OCI-LY3 (cell line): ENCODE measurements around the gene HOXA5.

Source experiments
- H2AFZ ChIP-seq: fragments of 200-600, 300-600 bp; shearing (Covaris generic); 2 replicates; pipeline ENCODE4 v1.6.0; 2014; ENCODE audit warnings: antibody characterized with exemption, low read depth, low read length
- H3K27ac ChIP-seq: fragments of 200-600, 300-600 bp; sonication (generic); 2 replicates; pipeline ENCODE4 v1.5.1; 2014; ENCODE audit warnings: mild to moderate bottlenecking, low read length, moderate library complexity, mixed read lengths
- H3K27me3 ChIP-seq: fragments of 200-600, 300-600 bp; sonication (generic); 2 replicates; pipeline ENCODE4 v1.6.1; 2014; ENCODE audit warnings: low read depth, low read length, mixed read lengths
- H3K36me3 ChIP-seq: fragments of 200-600, 300-600 bp; sonication (generic); replicated peaks from 2 replicates; pipeline ENCODE3; 2014; ENCODE audit warnings: low read depth, low read length, mixed read lengths
- H3K4me1 ChIP-seq: fragments of 300-600, 200-600 bp; sonication (generic); 2 replicates; pipeline ENCODE4 v1.6.1; 2014; ENCODE audit warnings: low read length, mixed read lengths
- H3K4me2 ChIP-seq: fragments of 200-600, 300-600 bp; sonication (generic); 2 replicates; pipeline ENCODE4 v1.6.1; 2014; ENCODE audit warnings: low read length, mixed read lengths
- H3K4me3 ChIP-seq: fragments of 300-600, 200-600 bp; sonication (generic); 2 replicates; pipeline ENCODE4 v1.5.1; 2014; ENCODE audit warnings: antibody characterized with exemption, mild to moderate bottlenecking, low read length, moderate library complexity
- H3K79me2 ChIP-seq: fragments of 300-600, 200-600 bp; shearing (Covaris generic); 2 replicates; pipeline ENCODE4 v1.6.1; 2014; ENCODE audit warnings: mild to moderate bottlenecking, low read length, mixed read lengths
- H3K9ac ChIP-seq: fragments of 300-600, 200-600 bp; shearing (Covaris generic); 2 replicates; pipeline ENCODE4 v1.6.0; 2014; ENCODE audit warnings: mild to moderate bottlenecking, low read length, moderate library complexity
- H3K9me3 ChIP-seq: fragments of 200-600, 300-600 bp; shearing (Covaris generic); 2 replicates; pipeline ENCODE4 v1.6.1; 2014; ENCODE audit warnings: low read length, mixed read lengths; ENCODE audit not compliant: insufficient read depth
- H4K20me1 ChIP-seq: fragments of 200-600, 300-600 bp; sonication (generic); 2 replicates; pipeline ENCODE4 v1.6.1; 2016; ENCODE audit warnings: low read length, mixed read lengths; ENCODE audit not compliant: insufficient read depth
- CTCF ChIP-seq: fragments of 200-600, 300-600 bp; sonication (generic); IDR thresholded peaks from 2 replicates; pipeline ENCODE4 v1.5.1; 2014; ENCODE audit warnings: antibody characterized with exemption, low read length, low read depth
- EZH2phosphoT487 ChIP-seq: fragments of 200-600 bp; shearing (Covaris generic); IDR thresholded peaks from 2 replicates; pipeline ENCODE4 v1.6.1; 2018; ENCODE audit warnings: antibody characterized with exemption, mixed run types, low read depth

Gene HOXA5

DNA sequence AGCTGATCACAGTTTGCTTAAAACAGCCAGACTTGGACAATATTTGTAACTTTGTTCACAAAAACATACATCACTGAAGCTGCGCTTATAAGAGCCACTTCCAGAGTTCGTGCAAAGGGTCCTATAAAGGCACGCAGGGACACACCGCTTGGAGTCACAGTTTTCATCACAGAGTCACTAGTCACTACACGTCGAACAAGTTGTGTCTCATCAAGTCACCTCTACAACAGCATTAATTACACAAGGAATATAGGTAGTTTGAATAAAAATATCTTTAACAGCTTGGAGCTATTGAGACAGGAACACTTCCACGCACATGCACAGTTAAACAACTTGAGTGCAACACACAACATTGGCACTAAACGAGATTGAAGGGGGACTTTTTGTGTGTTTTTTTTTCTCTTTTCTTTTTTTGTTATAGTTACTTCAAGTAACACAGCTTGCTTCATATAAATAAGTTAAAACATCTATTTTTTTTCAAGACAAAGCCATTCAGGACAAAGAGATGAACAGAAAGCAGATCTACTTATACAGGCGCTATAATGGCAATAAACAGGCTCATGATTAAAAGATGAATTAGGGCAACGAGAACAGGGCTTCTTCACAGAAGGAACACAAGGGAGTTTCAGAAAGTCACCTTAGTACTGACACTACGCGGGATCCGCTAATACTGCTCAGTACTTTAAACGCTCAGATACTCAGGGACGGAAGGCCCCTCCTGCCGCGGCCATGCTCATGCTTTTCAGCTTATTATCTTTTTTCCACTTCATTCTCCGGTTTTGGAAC lies 2.2 kb downstream of the HOXA5 start:
- Histone ChIP-seq H3K27me3 (peaks cover 6% of the 10 kb centered on the region), H3K4me2 (no peak overlapping the region), H2AFZ (no peak overlapping the region), H3K4me3 (no peak overlapping the region), H3K79me2 (no peaks in the 10 kb centered on the region), H3K27ac (no peak overlapping the region), H3K4me1 (peaks cover 6% of the 10 kb centered on the region; the same call in 1 of the 2 replicates), H3K36me3 (no peaks in the 10 kb centered on the region), H4K20me1 (no peaks in the 10 kb centered on the region), H3K9ac (no peak overlapping the region), H3K9me3 (no peaks in the 10 kb centered on the region)
- TF ChIP-seq CTCF (no peak), EZH2phosphoT487 (no peak)

GRCh38 chr7:27140126-27140857 lies 3.2 kb downstream of the HOXA5 start:
- Histone ChIP-seq H4K20me1 (no peaks in the 10 kb centered on the region), H3K36me3 (no peaks in the 10 kb centered on the region), H2AFZ (no peak overlapping the region), H3K9ac (no peak overlapping the region), H3K9me3 (no peaks in the 10 kb centered on the region), H3K27ac (no peak overlapping the region), H3K79me2 (no peaks in the 10 kb centered on the region), H3K4me3 (no peak overlapping the region), H3K4me1 (peaks cover 16% of the 10 kb centered on the region), H3K4me2 (no peak overlapping the region), H3K27me3 (peaks cover 6% of the 10 kb centered on the region)
- TF ChIP-seq EZH2phosphoT487 (no peak), CTCF (no peak)

- no peaks in the 10 kb centered on the region for H3K9me3 ChIP-seq
- H3K4me3 ChIP-seq: no peak overlapping the region
- H2AFZ ChIP-seq: no peak overlapping the region
- H4K20me1 ChIP-seq: peaks cover 6% of the 10 kb centered on the region; the same call in 1 of the 2 replicates
- no peak overlapping the region for H3K4me2 ChIP-seq
- H3K36me3 ChIP-seq: no peaks in the 10 kb centered on the region
- H3K4me1 ChIP-seq: peaks cover 24% of the 10 kb centered on the region
- H3K9ac ChIP-seq: no peak overlapping the region
- peaks cover 6% of the 10 kb centered on the region for H3K27me3 ChIP-seq
- no peaks in the 10 kb centered on the region for H3K79me2 ChIP-seq
- TF ChIP-seq CTCF (no peak), EZH2phosphoT487 (no peak)
- H3K27ac ChIP-seq: no peak overlapping the region
Observed at GRCh38 chr7:27139334-27140125, 4.0 kb downstream of the HOXA5 start.

GRCh38 chr7:27138985-27139333 lies 4.5 kb downstream of the HOXA5 start:
- H3K36me3 ChIP-seq: no peaks in the 10 kb centered on the region
- peaks cover 6% of the 10 kb centered on the region for H3K27me3 ChIP-seq
- TF ChIP-seq EZH2phosphoT487: no peak
- peaks cover 30% of the 10 kb centered on the region for H3K4me1 ChIP-seq
- H3K9me3 ChIP-seq: no peaks in the 10 kb centered on the region
- H3K4me3 ChIP-seq: no peak overlapping the region
- H3K79me2 ChIP-seq: no peaks in the 10 kb centered on the region
- no peak overlapping the region for H2AFZ ChIP-seq
- H3K4me2 ChIP-seq: no peak overlapping the region
- no peak overlapping the region for H3K27ac ChIP-seq
- no peak overlapping the region for H3K9ac ChIP-seq
- peaks cover 7% of the 10 kb centered on the region; the same call in 1 of the 2 replicates for H4K20me1 ChIP-seq
